PFSK-1 (cell line): ENCODE results near the gene CCDC188.

Source experiments
- FOXP2 ChIP-seq: optimal IDR thresholded peaks from 2 replicates; pipeline ENCODE3; 2011; ENCODE audit warnings: borderline replicate concordance, control low read depth, inconsistent platforms; ENCODE audit not compliant: insufficient read depth; ENCODE audit errors: extremely low read length, extremely low read depth
- POLR2AphosphoS5 ChIP-seq: IDR thresholded peaks from 2 replicates; pipeline ENCODE4 v1.6.1; 2012; ENCODE audit warnings: low read depth, mild to moderate bottlenecking, control low read depth, low read length, moderate library complexity
- REST ChIP-seq, 2 experiments: IDR thresholded peaks; 2 replicates each; pipeline versions ENCODE4 v1.6.1 to v1.8.0; 2011 to 2012; ENCODE audit warnings: low read depth in 2 of 2, low read length in 2 of 2, control low read depth in 1 of 2, inconsistent platforms in 1 of 2, mild to moderate bottlenecking in 1 of 2, moderate library complexity in 1 of 2; ENCODE audit not compliant: insufficient read depth in 1 of 2
- SIN3A ChIP-seq: IDR thresholded peaks from 2 replicates; pipeline ENCODE4 v1.6.1; 2012; ENCODE audit warnings: mild to moderate bottlenecking, low read length, moderate library complexity, borderline replicate concordance; ENCODE audit not compliant: insufficient read depth
- TAF1 ChIP-seq: IDR thresholded peaks from 2 replicates; pipeline ENCODE4 v1.6.1; 2012; ENCODE audit warnings: low read length, control low read depth, borderline replicate concordance; ENCODE audit not compliant: insufficient read depth

CCDC188 gene

GRCh38 chr22:20114506-20115475 is 36.1 kb downstream of the CCDC188 start:
- TF ChIP-seq SIN3A (no peak), FOXP2 (no peak), TAF1 (no peak), POLR2AphosphoS5 (no peak), REST (IDR thresholded peaks at IDR 0.05; ENCODE audit: insufficient read depth in 1 of 2, low read depth in 2 of 2, low read length in 2 of 2) (no peak)

GRCh38 chr22:20113551-20114310 is 37.1 kb downstream of the CCDC188 start:
- TF ChIP-seq FOXP2 (no peak), TAF1 (no peak), SIN3A (no peak), POLR2AphosphoS5 (no peak), REST (IDR thresholded peaks at IDR 0.05; ENCODE audit: insufficient read depth in 1 of 2, low read depth in 2 of 2, low read length in 2 of 2) (no peak)

- no peak for TF ChIP-seq SIN3A
- TF ChIP-seq FOXP2 = no peak
- no peak for TF ChIP-seq TAF1
- TF ChIP-seq POLR2AphosphoS5 = no peak
- no peak for TF ChIP-seq REST (IDR thresholded peaks at IDR 0.05; ENCODE audit: insufficient read depth in 1 of 2, low read depth in 2 of 2, low read length in 2 of 2)
Observed at GRCh38 chr22:20112623-20113511, 38.0 kb downstream of the CCDC188 start.

- no peak; the same call in 1 of the 2 replicates for TF ChIP-seq POLR2AphosphoS5
- no peak for TF ChIP-seq TAF1
- TF ChIP-seq FOXP2 = no peak
- no peak for TF ChIP-seq SIN3A
- no peak for TF ChIP-seq REST (IDR thresholded peaks at IDR 0.05; ENCODE audit: insufficient read depth in 1 of 2, low read depth in 2 of 2, low read length in 2 of 2)
Observed at GRCh38 chr22:20111689-20112622, 38.9 kb downstream of the CCDC188 start.
